Loucy (cell line): Measurements from ENCODE around the gene MTMR3.

Experiments
- H2AFZ ChIP-seq: fragments of 200-600 bp; sonication (generic); 2 replicates; pipeline ENCODE4 v1.6.0; 2016; ENCODE audit warnings: antibody characterized with exemption, mild to moderate bottlenecking, low read length, moderate library complexity
- H3F3A ChIP-seq: fragments of 200-600 bp; 2 replicates; pipeline ENCODE4 v1.6.0; 2016; ENCODE audit warnings: antibody characterized with exemption, low read depth, mild to moderate bottlenecking
- H3K27me3 ChIP-seq: fragments of 200-600 bp; sonication (generic); 2 replicates; pipeline ENCODE4 v1.6.1; 2014; ENCODE audit warnings: low read length, mild to moderate bottlenecking; ENCODE audit not compliant: insufficient read depth, poor library complexity, severe bottlenecking
- H3K36me3 ChIP-seq: fragments of 200-600 bp; sonication (generic); 2 replicates; pipeline ENCODE4 v1.6.1; 2016; ENCODE audit warnings: low read length; ENCODE audit not compliant: insufficient read depth
- H3K4me1 ChIP-seq: fragments of 200-600 bp; sonication (generic); 2 replicates; pipeline ENCODE4 v1.5.1; 2014; ENCODE audit warnings: low read length, mild to moderate bottlenecking; ENCODE audit not compliant: insufficient read depth, poor library complexity, severe bottlenecking
- H3K4me2 ChIP-seq: fragments of 200-600 bp; sonication (generic); 2 replicates; pipeline ENCODE4 v1.6.0; 2014; ENCODE audit warnings: antibody characterized with exemption, low read length, low read depth, mild to moderate bottlenecking; ENCODE audit not compliant: poor library complexity, severe bottlenecking
- H3K4me3 ChIP-seq: fragments of 200-600 bp; sonication (generic); 2 replicates; pipeline ENCODE4 v1.5.1; 2014; ENCODE audit warnings: low read length, mild to moderate bottlenecking, mixed read lengths; ENCODE audit not compliant: poor library complexity, severe bottlenecking
- H3K79me2 ChIP-seq: fragments of 200-600 bp; sonication (generic); 2 replicates; pipeline ENCODE4 v1.6.1; 2014; ENCODE audit warnings: low read length; ENCODE audit not compliant: insufficient read depth
- H3K9ac ChIP-seq: fragments of 200-600 bp; sonication (generic); 2 replicates; pipeline ENCODE4 v1.6.0; 2014; ENCODE audit warnings: mild to moderate bottlenecking, low read depth, low read length, moderate library complexity; ENCODE audit not compliant: poor library complexity, severe bottlenecking
- H3K9me2 ChIP-seq: fragments of 200-600 bp; sonication (generic); replicated peaks from 2 replicates; pipeline ENCODE4 v1.6.1; 2016; ENCODE audit warnings: low read depth, low read length, mixed read lengths
- H3K9me3 ChIP-seq: fragments of 200-600 bp; sonication (generic); 2 replicates; pipeline ENCODE4 v1.6.1; 2014; ENCODE audit warnings: mild to moderate bottlenecking, antibody characterized with exemption, low read length, low read depth; ENCODE audit not compliant: insufficient read depth
- H4K20me1 ChIP-seq: fragments of 200-600 bp; sonication (generic); 2 replicates; pipeline ENCODE4 v1.6.0; 2014; ENCODE audit warnings: antibody characterized with exemption, low read length, mild to moderate bottlenecking; ENCODE audit not compliant: insufficient read depth, poor library complexity, severe bottlenecking
- CTCF ChIP-seq: fragments of 200-600 bp; sonication (generic); conservative IDR thresholded peaks from 2 replicates; pipeline ENCODE4 v1.5.1; 2014; ENCODE audit warnings: mild to moderate bottlenecking, antibody characterized with exemption, low read length
- EZH2phosphoT487 ChIP-seq: fragments of 200-600 bp; IDR thresholded peaks from 2 replicates; pipeline ENCODE4 v1.6.1; 2018; ENCODE audit warnings: antibody characterized with exemption, mild to moderate bottlenecking, moderate library complexity, borderline replicate concordance

MTMR3 gene

GRCh38 chr22:30017375-30018223 lies 134.6 kb downstream of the MTMR3 start:
- peaks cover 88% of the 10 kb centered on the region for H3K36me3 ChIP-seq
- TF ChIP-seq EZH2phosphoT487, result no peak
- TF ChIP-seq CTCF, result no peak
- H3K4me2 ChIP-seq, result no peak overlapping the region
- H3K4me3 ChIP-seq, result no peak overlapping the region
- no peaks in the 10 kb centered on the region for H3K9me2 ChIP-seq
- H3F3A ChIP-seq, result no peaks in the 10 kb centered on the region
- H2AFZ ChIP-seq, result no peak overlapping the region
- H3K4me1 ChIP-seq, result no peaks in the 10 kb centered on the region
- H3K27me3 ChIP-seq, result no peaks in the 10 kb centered on the region
- H3K9ac ChIP-seq, result no peak overlapping the region
- no peaks in the 10 kb centered on the region for H4K20me1 ChIP-seq
- no peaks in the 10 kb centered on the region for H3K9me3 ChIP-seq
- H3K79me2 ChIP-seq, result no peaks in the 10 kb centered on the region

GRCh38 chr22:30020511-30020910 lies 137.5 kb downstream of the MTMR3 start:
- Histone ChIP-seq H3K4me3 (no peak overlapping the region), H3F3A (no peaks in the 10 kb centered on the region), H4K20me1 (no peaks in the 10 kb centered on the region), H3K9me3 (no peaks in the 10 kb centered on the region), H3K9ac (no peak overlapping the region), H2AFZ (no peak overlapping the region), H3K4me1 (no peaks in the 10 kb centered on the region), H3K27me3 (no peaks in the 10 kb centered on the region), H3K4me2 (no peak overlapping the region), H3K36me3 (peaks cover 92% of the 10 kb centered on the region; the same call in 1 of the 2 replicates), H3K79me2 (no peaks in the 10 kb centered on the region), H3K9me2 (no peaks in the 10 kb centered on the region)
- TF ChIP-seq EZH2phosphoT487, result no peak
- no peak for TF ChIP-seq CTCF

GRCh38 chr22:30021338-30021737 lies 138.4 kb downstream of the MTMR3 start:
- Histone ChIP-seq H3K4me1 (no peaks in the 10 kb centered on the region), H3K36me3 (peaks cover 92% of the 10 kb centered on the region; the same call in 1 of the 2 replicates)
- TF ChIP-seq CTCF, result no peak
- TF ChIP-seq EZH2phosphoT487, result no peak

More at GRCh38 chr22:30021338-30021737, 138.4 kb downstream of the MTMR3 start:
- H2AFZ ChIP-seq, result no peak overlapping the region
- no peak overlapping the region for H3K4me2 ChIP-seq
- no peaks in the 10 kb centered on the region for H3K9me2 ChIP-seq
- no peaks in the 10 kb centered on the region for H3K27me3 ChIP-seq
- H3K9ac ChIP-seq, result no peak overlapping the region
- no peaks in the 10 kb centered on the region for H3F3A ChIP-seq
- no peak overlapping the region for H3K4me3 ChIP-seq
- no peaks in the 10 kb centered on the region for H4K20me1 ChIP-seq
- H3K9me3 ChIP-seq, result no peaks in the 10 kb centered on the region
- no peaks in the 10 kb centered on the region for H3K79me2 ChIP-seq
